Brain microvascular endothelial cell (primary cell): ENCODE measurements around the gene KLF6.

Experiments used
- DNase-seq: peaks from one replicate; pipeline ENCODE4 v3.0.0-alpha.2; 2020
- H3K27ac ChIP-seq: fragments of 250-450 bp; sonication (Bioruptor Pico); 2 replicates; pipeline ENCODE4 v1.5.1; 2020; ENCODE audit warnings: mild to moderate bottlenecking, moderate library complexity
- H3K27me3 ChIP-seq: fragments of 250-450 bp; sonication (Bioruptor Pico); replicated peaks from 2 replicates; pipeline ENCODE4 v1.5.1; 2020; ENCODE audit warnings: mild to moderate bottlenecking
- H3K36me3 ChIP-seq: fragments of 250-450 bp; sonication (Bioruptor Pico); replicated peaks from 2 replicates; pipeline ENCODE4 v1.5.1; 2020; ENCODE audit warnings: mild to moderate bottlenecking
- H3K4me3 ChIP-seq: 2 replicates; pipeline ENCODE4 v1.5.1; 2011; ENCODE audit warnings: low read depth, mild to moderate bottlenecking, control low read depth, low read length, moderate library complexity
- CTCF ChIP-seq: IDR thresholded peaks from 2 replicates; pipeline ENCODE4 v1.5.1; 2011; ENCODE audit warnings: low read depth, mild to moderate bottlenecking, moderate library complexity, low read length, control low read depth, inconsistent platforms; ENCODE audit errors: missing control alignments
- in situ Hi-C: cut with HindIII; loops from 2 replicates; pipeline ENCODE4 v1.10.0; 2017; ENCODE audit warnings: low sequenced_read_pairs, low pct_ligation_motif_present

The KLF6 gene

GRCh38 chr10:3830946-3831345 lies 45.9 kb upstream of the KLF6 start:
- H3K27ac ChIP-seq: no peak overlapping the region

GRCh38 chr10:3829156-3830050 lies 44.4 kb upstream of the KLF6 start:
- H3K27me3 ChIP-seq: no peaks in the 10 kb centered on the region
- TF ChIP-seq CTCF: no peak
- H3K36me3 ChIP-seq: no peaks in the 10 kb centered on the region
- in situ Hi-C loops: no loop called here
- H3K4me3 ChIP-seq: peak overlapping the region; percentile 33
- DNase-seq: no peak
- H3K27ac ChIP-seq: peak overlapping the region; percentile 76

More at GRCh38 chr10:3830946-3831345, 45.9 kb upstream of the KLF6 start:
- Histone ChIP-seq H3K4me3 (no peak overlapping the region), H3K36me3 (no peaks in the 10 kb centered on the region), H3K27me3 (no peaks in the 10 kb centered on the region)
- TF ChIP-seq CTCF: no peak
- no peak for DNase-seq
- in situ Hi-C loops: no loop called here

DNA sequence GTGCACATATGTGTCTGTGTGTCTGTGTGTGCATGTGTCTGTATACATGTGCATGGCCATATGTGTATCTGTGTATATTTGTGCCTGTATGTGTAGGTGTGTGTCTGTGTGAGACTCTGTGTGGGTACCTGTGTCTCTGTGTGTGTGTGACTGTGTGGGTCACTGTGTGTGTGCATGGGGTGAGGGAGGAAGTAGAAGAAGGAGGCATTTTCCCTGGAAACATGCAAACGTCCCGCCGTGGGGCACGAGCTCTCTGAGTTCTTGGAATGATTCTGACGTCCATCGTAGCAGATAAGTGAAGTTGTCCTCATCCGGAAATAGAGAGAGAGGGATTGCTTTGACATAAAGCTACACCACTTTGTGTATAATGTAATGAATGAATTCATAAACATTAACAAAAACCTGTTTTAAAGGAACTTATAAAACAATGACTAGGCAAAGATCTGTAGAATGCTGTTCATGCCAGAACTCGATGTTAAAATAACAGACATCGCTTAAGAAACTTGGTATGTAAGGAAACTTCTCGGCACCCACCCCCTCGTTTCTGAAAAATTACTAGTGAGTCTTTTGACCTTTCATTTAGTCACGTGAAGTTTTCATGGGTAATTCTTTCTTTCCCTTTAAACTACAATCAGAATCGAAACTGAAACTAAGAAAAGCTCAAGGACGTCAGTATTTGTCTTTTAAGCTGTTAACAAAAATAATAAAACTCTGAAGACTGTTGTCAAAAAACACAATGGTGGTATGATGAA lies 43.6 kb upstream of the KLF6 start:
- peak overlapping the region; percentile 76 for H3K27ac ChIP-seq
- H3K27me3 ChIP-seq: no peaks in the 10 kb centered on the region
- no peak for TF ChIP-seq CTCF
- H3K4me3 ChIP-seq: peak overlapping the region; percentile 33
- peak; percentile 73 for DNase-seq
- in situ Hi-C loops: no loop called here
- no peaks in the 10 kb centered on the region for H3K36me3 ChIP-seq

GRCh38 chr10:3827768-3828403 lies 42.9 kb upstream of the KLF6 start:
- no peak for DNase-seq
- TF ChIP-seq CTCF: no peak
- peak overlapping the region; percentile 76 for H3K27ac ChIP-seq
- no peak overlapping the region for H3K4me3 ChIP-seq
- H3K36me3 ChIP-seq: no peaks in the 10 kb centered on the region
- no peaks in the 10 kb centered on the region for H3K27me3 ChIP-seq
- in situ Hi-C loops: no loop called here

DNA sequence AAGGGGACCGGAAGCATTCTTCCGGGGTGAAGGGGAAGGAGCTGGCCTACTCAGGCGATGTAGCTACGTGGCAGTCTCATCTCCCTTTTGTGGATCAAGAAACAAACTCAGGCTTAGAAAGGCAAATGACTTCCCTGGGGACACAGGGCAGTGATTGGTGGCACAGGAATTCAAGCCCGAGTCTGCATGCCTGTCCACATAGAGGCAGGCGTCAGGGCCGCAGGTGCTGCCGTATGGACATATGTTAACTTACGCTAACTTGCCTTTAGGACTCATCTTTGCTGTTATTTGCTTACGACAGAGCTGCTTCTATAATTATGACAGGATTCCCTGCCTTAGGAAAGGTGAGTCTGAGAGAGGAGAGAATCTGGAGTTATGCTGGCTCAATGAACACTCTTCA lies 42.3 kb upstream of the KLF6 start:
- Histone ChIP-seq H3K27ac (no peak overlapping the region), H3K36me3 (no peaks in the 10 kb centered on the region), H3K27me3 (no peaks in the 10 kb centered on the region), H3K4me3 (no peak overlapping the region)
- no peak for TF ChIP-seq CTCF
- in situ Hi-C loops: no loop called here
- no peak for DNase-seq
